Measurements from ENCODE around the gene NMUR2. TPM values are rescaled to one million over a fixed set of nuclear protein-coding genes. Genes with fewer than 3 reads are reported as not detected.

Gene NMUR2
- total and polyA plus RNA-seq, 2 donors (not counting 3 experiments of a cell fraction or from before 2014, with no cell fraction given) = not detected

- intact Hi-C loops (cut with micrococcal nuclease) = no loop called here
- no peak overlapping the region for H3K27ac ChIP-seq (ENCODE audit: insufficient read depth, low read depth, low read length)
- no peaks in the 10 kb centered on the region for H3K9me1 ChIP-seq (replicated peaks; ENCODE audit: control insufficient read depth, extremely low read depth, insufficient read depth, low read length)
- no peaks in the 10 kb centered on the region for H3K79me2 ChIP-seq (ENCODE audit: control insufficient read depth, insufficient read depth, low read length)
- no peak for FAIRE-seq
- CTCF ChIA-PET = no interaction called here
- no peaks in the 10 kb centered on the region for H3K4me1 ChIP-seq (ENCODE audit: control insufficient read depth, extremely low read depth, insufficient read depth, low read length)
- H3K9me3 ChIP-seq (replicated peaks; ENCODE audit: control insufficient read depth, insufficient read depth, low read length) = no peaks in the 10 kb centered on the region
- H4K20me1 ChIP-seq (replicated peaks; ENCODE audit: control insufficient read depth, extremely low read depth, insufficient read depth, low read length) = no peaks in the 10 kb centered on the region
- no peak overlapping the region for H3K4me3 ChIP-seq (replicated peaks in 1 of 3; ENCODE audit: insufficient read depth in 1 of 3, low read depth in 1 of 3, low read length in 3 of 3)
- no peaks in the 10 kb centered on the region for H3K36me3 ChIP-seq (ENCODE audit: control insufficient read depth in 2 of 2, extremely low read depth in 1 of 2, insufficient read depth in 2 of 2, low read length in 2 of 2)
- dilution Hi-C loops (cut with MboI; ENCODE audit: extremely low pct_ligation_motif_present, low sequenced_read_pairs) = no loop called here
- TF ChIP-seq POLR2AphosphoS5 (IDR thresholded peaks at IDR 0.05; ENCODE audit: insufficient read depth, low read depth, low read length) = no peak
- no peak for TF ChIP-seq JUN (IDR thresholded peaks at IDR 0.05; ENCODE audit: borderline replicate concordance, insufficient read depth, insufficient read length, low read depth)
- no TSS peak for BruUV-seq (replicated peaks)
- H2AFZ ChIP-seq (ENCODE audit: low read depth, low read length) = no peak overlapping the region
- H3K4me2 ChIP-seq (ENCODE audit: insufficient read depth, low read length) = no peak overlapping the region
- DNase-seq (ENCODE audit: low read depth, low spot score) = no peak
- no peak overlapping the region for H3K9ac ChIP-seq (replicated peaks; ENCODE audit: extremely low read depth, insufficient read depth, low read length)
- H3K27me3 ChIP-seq (ENCODE audit: control insufficient read depth in 2 of 2, insufficient read depth in 2 of 2, low read length in 2 of 2) = no peaks in the 10 kb centered on the region
- POLR2A ChIA-PET = no interaction called here
These were observed 37.5 kb downstream of the NMUR2 start for GRCh38 chr5:152367554-152367953.

- Histone ChIP-seq H3K9me1 (replicated peaks; ENCODE audit: control insufficient read depth, extremely low read depth, insufficient read depth, low read length) (no peaks in the 10 kb centered on the region), H3K9ac (replicated peaks; ENCODE audit: extremely low read depth, insufficient read depth, low read length) (no peak overlapping the region), H3K27ac (ENCODE audit: insufficient read depth, low read depth, low read length) (no peak overlapping the region), H4K20me1 (replicated peaks; ENCODE audit: control insufficient read depth, extremely low read depth, insufficient read depth, low read length) (no peaks in the 10 kb centered on the region), H3K9me3 (replicated peaks; ENCODE audit: control insufficient read depth, insufficient read depth, low read length) (no peaks in the 10 kb centered on the region), H3K36me3 (ENCODE audit: control insufficient read depth in 2 of 2, extremely low read depth in 1 of 2, insufficient read depth in 2 of 2, low read length in 2 of 2) (no peaks in the 10 kb centered on the region), H3K27me3 (ENCODE audit: control insufficient read depth in 2 of 2, insufficient read depth in 2 of 2, low read length in 2 of 2) (no peaks in the 10 kb centered on the region), H2AFZ (ENCODE audit: low read depth, low read length) (no peak overlapping the region), H3K79me2 (ENCODE audit: control insufficient read depth, insufficient read depth, low read length) (no peaks in the 10 kb centered on the region), H3K4me2 (ENCODE audit: insufficient read depth, low read length) (no peak overlapping the region), H3K4me3 (replicated peaks in 1 of 3; ENCODE audit: insufficient read depth in 1 of 3, low read depth in 1 of 3, low read length in 3 of 3) (no peak overlapping the region), H3K4me1 (ENCODE audit: control insufficient read depth, extremely low read depth, insufficient read depth, low read length) (no peaks in the 10 kb centered on the region)
- FAIRE-seq (no peak), DNase-seq (ENCODE audit: low read depth, low spot score) (no peak)
- no TSS peak for BruUV-seq (replicated peaks)
- TF ChIP-seq EZH2 (IDR thresholded peaks at IDR 0.05; ENCODE audit: borderline replicate concordance, low read depth, low read length, severe bottlenecking) = no peak
- TF ChIP-seq MYC (IDR thresholded peaks at IDR 0.05; ENCODE audit: low read depth, low read length) = no peak
- no peak for TF ChIP-seq POLR2A (IDR thresholded peaks at IDR 0.05; ENCODE audit: low read depth, low read length)
- TF ChIP-seq, protein P1, sequence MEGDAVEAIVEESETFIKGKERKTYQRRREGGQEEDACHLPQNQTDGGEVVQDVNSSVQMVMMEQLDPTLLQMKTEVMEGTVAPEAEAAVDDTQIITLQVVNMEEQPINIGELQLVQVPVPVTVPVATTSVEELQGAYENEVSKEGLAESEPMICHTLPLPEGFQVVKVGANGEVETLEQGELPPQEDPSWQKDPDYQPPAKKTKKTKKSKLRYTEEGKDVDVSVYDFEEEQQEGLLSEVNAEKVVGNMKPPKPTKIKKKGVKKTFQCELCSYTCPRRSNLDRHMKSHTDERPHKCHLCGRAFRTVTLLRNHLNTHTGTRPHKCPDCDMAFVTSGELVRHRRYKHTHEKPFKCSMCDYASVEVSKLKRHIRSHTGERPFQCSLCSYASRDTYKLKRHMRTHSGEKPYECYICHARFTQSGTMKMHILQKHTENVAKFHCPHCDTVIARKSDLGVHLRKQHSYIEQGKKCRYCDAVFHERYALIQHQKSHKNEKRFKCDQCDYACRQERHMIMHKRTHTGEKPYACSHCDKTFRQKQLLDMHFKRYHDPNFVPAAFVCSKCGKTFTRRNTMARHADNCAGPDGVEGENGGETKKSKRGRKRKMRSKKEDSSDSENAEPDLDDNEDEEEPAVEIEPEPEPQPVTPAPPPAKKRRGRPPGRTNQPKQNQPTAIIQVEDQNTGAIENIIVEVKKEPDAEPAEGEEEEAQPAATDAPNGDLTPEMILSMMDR (IDR thresholded peaks at IDR 0.05; ENCODE audit: extremely low read depth in 1 of 2, insufficient read depth in 1 of 2, low read depth in 1 of 2, low read length in 2 of 2) = no peak
- no peak for TF ChIP-seq FOS (IDR thresholded peaks at IDR 0.05; ENCODE audit: borderline replicate concordance, insufficient read depth, low read length)
- TF ChIP-seq, protein P2, sequence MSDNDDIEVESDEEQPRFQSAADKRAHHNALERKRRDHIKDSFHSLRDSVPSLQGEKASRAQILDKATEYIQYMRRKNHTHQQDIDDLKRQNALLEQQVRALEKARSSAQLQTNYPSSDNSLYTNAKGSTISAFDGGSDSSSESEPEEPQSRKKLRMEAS (IDR thresholded peaks at IDR 0.05; ENCODE audit: insufficient read depth, insufficient read length) = no peak
- TF ChIP-seq GATA2 (IDR thresholded peaks at IDR 0.05; ENCODE audit: insufficient read depth, insufficient read length, low read depth, low read length) = no peak
- TF ChIP-seq JUN (IDR thresholded peaks at IDR 0.05; ENCODE audit: borderline replicate concordance, insufficient read depth, insufficient read length, low read depth) = no peak
- no peak for TF ChIP-seq POLR2AphosphoS5 (IDR thresholded peaks at IDR 0.05; ENCODE audit: insufficient read depth, low read depth, low read length)
- dilution Hi-C loops (cut with MboI; ENCODE audit: extremely low pct_ligation_motif_present, low sequenced_read_pairs) (no loop called here), intact Hi-C loops (cut with micrococcal nuclease) (no loop called here)
- POLR2A ChIA-PET = no interaction called here
- CTCF ChIA-PET = no interaction called here
These were observed 38.4 kb downstream of the NMUR2 start for GRCh38 chr5:152366716-152367115.

Measured in endothelial cell of umbilical vein (primary cell).